OCI-LY3 (cell line): Measurements from ENCODE around the gene NDST3.

ENCODE experiments used
- EZH2phosphoT487 ChIP-seq: fragments of 200-600 bp; shearing (Covaris generic); IDR thresholded peaks from 2 replicates; pipeline ENCODE4 v1.6.1; 2018; ENCODE audit warnings: antibody characterized with exemption, mixed run types, low read depth
- TF ChIP-seq, protein P1 (sequence below): fragments of 200-600, 300-600 bp; sonication (generic); IDR thresholded peaks from 2 replicates; pipeline ENCODE4 v1.5.1; 2014; ENCODE audit warnings: antibody characterized with exemption, low read length, low read depth

DNA sequence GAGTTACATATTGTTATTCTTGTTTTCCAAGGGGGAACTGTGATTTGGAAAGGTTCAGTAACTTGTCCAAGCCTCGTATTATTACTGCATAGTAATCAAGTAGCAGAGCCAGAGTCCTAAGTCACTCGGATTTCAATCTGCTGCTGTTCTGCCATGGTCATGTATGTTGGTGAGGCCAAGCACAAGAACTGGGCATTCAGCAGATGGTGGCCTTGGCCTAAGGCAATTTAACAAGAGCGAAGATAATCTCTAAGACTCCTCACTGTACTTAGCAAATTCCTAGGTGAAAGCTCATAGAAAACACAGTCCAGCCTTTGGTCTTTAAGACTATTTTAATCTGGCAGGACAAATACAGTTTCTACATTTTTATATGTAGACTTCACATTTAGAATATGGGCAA lies 64.8 kb downstream of the NDST3 start:
- TF ChIP-seq, protein P1, sequence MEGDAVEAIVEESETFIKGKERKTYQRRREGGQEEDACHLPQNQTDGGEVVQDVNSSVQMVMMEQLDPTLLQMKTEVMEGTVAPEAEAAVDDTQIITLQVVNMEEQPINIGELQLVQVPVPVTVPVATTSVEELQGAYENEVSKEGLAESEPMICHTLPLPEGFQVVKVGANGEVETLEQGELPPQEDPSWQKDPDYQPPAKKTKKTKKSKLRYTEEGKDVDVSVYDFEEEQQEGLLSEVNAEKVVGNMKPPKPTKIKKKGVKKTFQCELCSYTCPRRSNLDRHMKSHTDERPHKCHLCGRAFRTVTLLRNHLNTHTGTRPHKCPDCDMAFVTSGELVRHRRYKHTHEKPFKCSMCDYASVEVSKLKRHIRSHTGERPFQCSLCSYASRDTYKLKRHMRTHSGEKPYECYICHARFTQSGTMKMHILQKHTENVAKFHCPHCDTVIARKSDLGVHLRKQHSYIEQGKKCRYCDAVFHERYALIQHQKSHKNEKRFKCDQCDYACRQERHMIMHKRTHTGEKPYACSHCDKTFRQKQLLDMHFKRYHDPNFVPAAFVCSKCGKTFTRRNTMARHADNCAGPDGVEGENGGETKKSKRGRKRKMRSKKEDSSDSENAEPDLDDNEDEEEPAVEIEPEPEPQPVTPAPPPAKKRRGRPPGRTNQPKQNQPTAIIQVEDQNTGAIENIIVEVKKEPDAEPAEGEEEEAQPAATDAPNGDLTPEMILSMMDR, result no peak
- TF ChIP-seq EZH2phosphoT487, result no peak
